Endodermal cell (in vitro differentiated cells): ENCODE data around the gene SPACDR. TPM values are rescaled to one million over a fixed set of nuclear protein-coding genes. Genes with fewer than 3 reads are reported as not detected.
"Not testable (repeated sequence)": the region's sequence is repeated elsewhere in the genome, so short reads cannot be mapped to it uniquely, and the experiment has no call there.

ENCODE experiments used
- DNase-seq: peaks from one replicate; pipeline ENCODE4 v3.0.0-alpha.2; 2017
- H3K27ac ChIP-seq: 2 replicates; pipeline ENCODE4 v1.5.1; 2013; ENCODE audit warnings: mild to moderate bottlenecking, low read depth, low read length, moderate library complexity
- H3K27me3 ChIP-seq: 2 replicates; pipeline ENCODE4 v1.6.1; 2013; ENCODE audit warnings: mild to moderate bottlenecking, low read length, moderate library complexity; ENCODE audit not compliant: insufficient read depth, control insufficient read depth, poor library complexity, severe bottlenecking
- H3K36me3 ChIP-seq: 2 replicates; pipeline ENCODE4 v1.7.0; 2013; ENCODE audit warnings: mild to moderate bottlenecking, low read length, moderate library complexity; ENCODE audit not compliant: control insufficient read depth, insufficient read depth
- H3K4me1 ChIP-seq: one replicate; pipeline ENCODE4 v1.7.0; 2013; ENCODE audit warnings: low read length; ENCODE audit not compliant: control insufficient read depth, insufficient read depth
- H3K4me3 ChIP-seq: 2 replicates; pipeline ENCODE4 v1.5.1; 2013; ENCODE audit warnings: mild to moderate bottlenecking, low read length, moderate library complexity
- H3K9ac ChIP-seq: 2 replicates; pipeline ENCODE4 v1.6.1; 2013; ENCODE audit warnings: mild to moderate bottlenecking, low read length, moderate library complexity; ENCODE audit not compliant: poor library complexity, severe bottlenecking; ENCODE audit errors: extremely low read depth
- H3K9me3 ChIP-seq: 2 replicates; pipeline ENCODE4 v1.6.1; 2013; ENCODE audit warnings: mild to moderate bottlenecking, low read length, moderate library complexity; ENCODE audit not compliant: control insufficient read depth
- H3K27ac Mint-ChIP-seq: 2 replicates; pipeline ENCODE4 v1.8.0; 2020; ENCODE audit warnings: mixed read lengths
- H3K27me3 Mint-ChIP-seq: 2 replicates; pipeline ENCODE4 v1.8.0; 2021; ENCODE audit warnings: mild to moderate bottlenecking, mixed read lengths; ENCODE audit not compliant: insufficient read depth
- H3K36me3 Mint-ChIP-seq: 2 replicates; pipeline ENCODE4 v1.8.0; 2020; ENCODE audit warnings: low read depth, mixed read lengths
- H3K4me1 Mint-ChIP-seq: 2 replicates; pipeline ENCODE4 v1.8.0; 2020; ENCODE audit warnings: mixed read lengths
- H3K4me3 Mint-ChIP-seq: 2 replicates; pipeline ENCODE4 v1.8.0; 2020; ENCODE audit warnings: mild to moderate bottlenecking, moderate library complexity, mixed read lengths
- H3K9me3 Mint-ChIP-seq: 2 replicates; pipeline ENCODE4 v1.8.0; 2020; ENCODE audit warnings: mild to moderate bottlenecking, mixed read lengths
- WGBS, 2 experiments: methylation state at CpG; one replicate each; pipeline versions ENCODE4 v1.1.5 to v1.1.7; 2013; ENCODE audit warnings: missing lambda C conversion rate in 2 of 2, mixed read lengths in 1 of 2; ENCODE audit not compliant: insufficient coverage in 1 of 2, insufficient read length in 1 of 2; 5-methylcytosine and 5-hydroxymethylcytosine counted together
- total RNA-seq, 2 donors: library from RNA; stranded (reverse); fragmentation: NEBNext Ultra II Directional in 1 of 2; extraction: Animal tissue kit (Norgen Biotek cat#: 25700) in 1 of 2; gene quantifications; 2 replicates in 1 of 2; 3 replicates in 1 of 2; pipeline ENCODE4 v1.2.1, GENCODE V29; 2021
- TF ChIP-seq, protein P1 (sequence below): fragments of 200-600 bp; sonication (generic); conservative IDR thresholded peaks from 2 replicates; pipeline ENCODE4 v1.5.0; 2021; ENCODE audit warnings: antibody characterized with exemption, mild to moderate bottlenecking

Gene SPACDR
- total RNA-seq, 2 donors from 2014 or later, result 1.3 to 1.5 TPM

DNA sequence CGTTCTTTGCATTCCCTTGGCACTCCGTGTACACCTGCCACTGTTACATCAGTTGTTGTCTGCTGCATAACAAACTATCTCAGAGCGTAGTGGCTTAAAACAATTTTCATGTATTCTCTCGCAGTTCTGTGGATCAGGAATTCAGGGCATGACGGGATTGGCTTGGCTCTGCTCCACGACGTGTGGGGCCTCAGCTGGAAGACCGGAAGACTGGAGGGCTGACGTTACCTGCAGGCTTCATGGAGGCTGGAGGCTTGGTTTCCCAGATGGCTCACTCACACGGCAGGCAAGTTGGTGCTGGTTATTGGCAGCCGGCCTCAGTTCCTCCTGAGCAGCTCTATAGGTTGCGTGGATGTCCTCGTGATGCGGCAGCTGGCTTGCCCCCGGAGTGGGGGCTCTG is 45.2 kb upstream of the SPACDR start:
- H3K9ac ChIP-seq, result no peak overlapping the region
- no peaks in the 10 kb centered on the region for H3K36me3 ChIP-seq
- Mint-ChIP-seq H3K27me3 (no peaks in the 10 kb centered on the region), H3K9me3 (no peaks in the 10 kb centered on the region), H3K27ac (no peak overlapping the region), H3K4me1 (peaks cover 4% of the 10 kb centered on the region), H3K4me3 (no peak overlapping the region), H3K36me3 (no peaks in the 10 kb centered on the region)
- no peak overlapping the region for H3K4me3 ChIP-seq
- no peaks in the 10 kb centered on the region for H3K9me3 ChIP-seq
- no peaks in the 10 kb centered on the region for H3K4me1 ChIP-seq
- 91 to 95% methylated on average over 15 of the region's 15 CpGs for WGBS, 2 experiments
- DNase-seq, result no peak
- TF ChIP-seq, protein P1, sequence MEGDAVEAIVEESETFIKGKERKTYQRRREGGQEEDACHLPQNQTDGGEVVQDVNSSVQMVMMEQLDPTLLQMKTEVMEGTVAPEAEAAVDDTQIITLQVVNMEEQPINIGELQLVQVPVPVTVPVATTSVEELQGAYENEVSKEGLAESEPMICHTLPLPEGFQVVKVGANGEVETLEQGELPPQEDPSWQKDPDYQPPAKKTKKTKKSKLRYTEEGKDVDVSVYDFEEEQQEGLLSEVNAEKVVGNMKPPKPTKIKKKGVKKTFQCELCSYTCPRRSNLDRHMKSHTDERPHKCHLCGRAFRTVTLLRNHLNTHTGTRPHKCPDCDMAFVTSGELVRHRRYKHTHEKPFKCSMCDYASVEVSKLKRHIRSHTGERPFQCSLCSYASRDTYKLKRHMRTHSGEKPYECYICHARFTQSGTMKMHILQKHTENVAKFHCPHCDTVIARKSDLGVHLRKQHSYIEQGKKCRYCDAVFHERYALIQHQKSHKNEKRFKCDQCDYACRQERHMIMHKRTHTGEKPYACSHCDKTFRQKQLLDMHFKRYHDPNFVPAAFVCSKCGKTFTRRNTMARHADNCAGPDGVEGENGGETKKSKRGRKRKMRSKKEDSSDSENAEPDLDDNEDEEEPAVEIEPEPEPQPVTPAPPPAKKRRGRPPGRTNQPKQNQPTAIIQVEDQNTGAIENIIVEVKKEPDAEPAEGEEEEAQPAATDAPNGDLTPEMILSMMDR, result no peak
- H3K27ac ChIP-seq, result no peak overlapping the region
- no peaks in the 10 kb centered on the region for H3K27me3 ChIP-seq

DNA sequence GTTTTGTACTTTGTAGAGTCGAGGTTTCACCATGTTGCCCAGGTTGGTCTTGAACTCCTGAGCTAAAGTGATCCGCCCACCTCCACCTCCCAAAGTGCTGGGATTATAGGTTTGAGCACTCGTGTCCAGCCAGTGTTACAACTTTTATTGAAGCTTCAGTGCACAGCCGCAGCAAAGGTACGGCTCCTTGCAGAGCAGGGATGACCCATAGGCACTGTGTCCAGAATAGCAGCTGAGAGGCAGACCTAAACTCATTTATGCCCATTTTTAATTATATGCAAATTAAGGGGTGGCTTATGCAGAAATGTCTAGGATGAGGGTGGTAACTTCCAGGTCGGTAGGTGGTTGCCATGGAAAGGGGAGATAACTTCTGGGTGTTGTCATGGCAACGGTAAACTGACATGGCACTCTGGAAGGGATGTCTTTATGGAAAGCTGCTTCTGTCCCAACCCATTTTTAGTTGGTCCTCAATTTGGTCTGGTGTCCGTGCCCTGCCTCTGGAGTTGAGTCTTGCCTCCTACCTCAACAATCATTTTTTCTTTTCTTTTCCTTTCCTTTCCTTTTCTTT is 42.4 kb upstream of the SPACDR start:
- Histone ChIP-seq H3K4me3 (no peak overlapping the region), H3K4me1 (no peaks in the 10 kb centered on the region), H3K36me3 (no peaks in the 10 kb centered on the region), H3K27me3 (no peaks in the 10 kb centered on the region), H3K27ac (no peak overlapping the region), H3K9me3 (no peaks in the 10 kb centered on the region), H3K9ac (no peak overlapping the region)
- H3K4me1 Mint-ChIP-seq, result peaks cover 4% of the 10 kb centered on the region
- no peak overlapping the region for H3K27ac Mint-ChIP-seq
- no peaks in the 10 kb centered on the region for H3K27me3 Mint-ChIP-seq
- WGBS, 2 experiments, result 71 to 73% methylated on average over 7 to 8 of the region's 8 CpGs
- TF ChIP-seq, protein P1, result no peak
- no peaks in the 10 kb centered on the region for H3K36me3 Mint-ChIP-seq
- H3K4me3 Mint-ChIP-seq, result no peak overlapping the region
- no peaks in the 10 kb centered on the region for H3K9me3 Mint-ChIP-seq
- DNase-seq, result peak; percentile 63

DNA sequence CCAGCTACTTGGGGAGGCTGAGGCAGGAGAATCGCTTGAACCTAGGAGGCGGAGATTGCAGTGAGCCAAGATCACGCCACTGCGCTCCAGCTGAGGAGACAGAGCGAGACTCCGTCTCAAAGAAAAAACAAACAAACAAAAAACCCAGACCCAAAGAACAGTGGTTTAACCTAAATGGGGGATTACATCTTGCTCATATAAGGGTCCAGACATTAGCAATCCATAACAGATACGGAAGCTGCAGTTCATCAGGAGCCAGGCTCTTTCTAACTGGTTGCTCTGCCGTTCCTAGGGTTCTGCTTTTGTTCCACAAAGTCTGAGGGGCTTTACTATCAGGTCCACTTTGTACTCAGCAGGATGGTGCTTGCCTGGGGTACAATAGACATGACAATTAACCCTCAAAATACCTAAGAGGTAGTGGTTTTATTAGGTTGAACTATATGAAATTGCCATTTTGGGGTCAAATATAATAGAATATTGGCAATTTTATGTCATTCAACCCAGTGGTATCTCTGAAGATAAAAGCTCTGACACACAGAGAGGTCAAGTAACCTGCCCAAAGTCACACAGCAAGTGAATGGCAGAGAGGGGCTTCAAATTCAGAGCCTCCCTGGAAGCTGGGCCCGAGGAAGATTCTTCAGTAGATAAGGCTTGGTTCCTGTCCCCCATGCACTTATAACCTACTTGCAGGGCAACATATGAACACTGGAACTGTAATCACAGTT is 41.0 kb upstream of the SPACDR start:
- no peaks in the 10 kb centered on the region for H3K27me3 Mint-ChIP-seq
- whole genome bisulfite sequencing, 2 experiments, result 90 to 95% methylated on average over 6 to 9 of the region's 9 CpGs
- Histone ChIP-seq H3K36me3 (no peaks in the 10 kb centered on the region), H3K27me3 (no peaks in the 10 kb centered on the region), H3K4me1 (no peaks in the 10 kb centered on the region), H3K9me3 (no peaks in the 10 kb centered on the region), H3K4me3 (no peak overlapping the region), H3K27ac (no peak overlapping the region), H3K9ac (no peak overlapping the region)
- H3K27ac Mint-ChIP-seq, result no peak overlapping the region
- DNase-seq, result no peak
- TF ChIP-seq, protein P1, result no peak
- H3K9me3 Mint-ChIP-seq, result no peaks in the 10 kb centered on the region
- no peak overlapping the region for H3K4me3 Mint-ChIP-seq
- no peaks in the 10 kb centered on the region for H3K4me1 Mint-ChIP-seq
- no peaks in the 10 kb centered on the region for H3K36me3 Mint-ChIP-seq

DNA sequence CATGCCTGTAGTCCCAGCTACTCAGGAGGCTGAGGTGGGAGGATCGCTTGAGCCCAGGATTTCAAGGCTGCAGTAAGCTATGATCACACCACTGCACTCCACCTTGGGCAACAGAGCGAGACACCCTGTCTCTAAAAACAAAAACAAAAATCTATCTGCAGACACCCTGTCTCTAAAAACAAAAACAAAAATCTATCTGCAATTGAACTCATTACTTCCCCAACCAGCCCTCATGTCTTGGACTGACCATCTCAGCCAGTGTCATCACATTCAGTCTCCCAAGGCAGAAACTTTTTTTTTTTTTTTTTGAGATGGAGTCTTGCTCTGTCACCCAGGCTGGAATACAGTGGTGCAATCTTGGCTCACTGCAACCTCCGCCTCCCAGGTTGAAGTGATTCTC is 40.0 kb upstream of the SPACDR start:
- not testable (repeated sequence) for H3K9me3 ChIP-seq, H3K27me3 ChIP-seq, H3K9ac ChIP-seq, DNase-seq, H3K9me3 Mint-ChIP-seq, H3K27me3 Mint-ChIP-seq, H3K4me3 Mint-ChIP-seq, H3K36me3 Mint-ChIP-seq, H3K36me3 ChIP-seq, H3K4me1 Mint-ChIP-seq, H3K4me1 ChIP-seq, H3K27ac ChIP-seq, H3K27ac Mint-ChIP-seq, H3K4me3 ChIP-seq
- WGBS, 2 experiments, result 94 to 96% methylated on average over 2 to 3 of the region's 3 CpGs

DNA sequence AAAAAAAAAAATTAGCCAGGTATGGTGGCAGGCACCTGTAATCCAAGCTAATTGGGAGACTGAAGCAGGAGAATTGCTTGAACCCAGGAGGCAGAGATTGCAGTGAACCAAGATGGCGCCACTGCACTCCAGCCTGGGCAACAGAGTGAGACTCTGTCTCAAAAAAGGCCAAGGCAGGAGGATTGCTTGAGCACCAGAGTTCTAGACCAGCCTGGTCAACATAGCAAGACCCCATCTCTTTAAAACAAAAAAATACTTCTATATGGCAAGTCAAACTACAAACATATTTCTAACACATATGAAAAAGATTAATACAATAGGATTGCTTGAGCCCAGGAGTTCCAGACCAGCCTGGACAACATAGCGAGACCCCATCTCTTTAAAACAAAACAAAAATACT is 36.7 kb upstream of the SPACDR start:
- not testable (repeated sequence) for H3K36me3 ChIP-seq, DNase-seq, H3K4me1 ChIP-seq, H3K9ac ChIP-seq, H3K4me1 Mint-ChIP-seq, H3K4me3 Mint-ChIP-seq, H3K27me3 Mint-ChIP-seq, H3K27ac Mint-ChIP-seq, H3K9me3 Mint-ChIP-seq, H3K4me3 ChIP-seq, H3K36me3 Mint-ChIP-seq, H3K27me3 ChIP-seq, H3K9me3 ChIP-seq, H3K27ac ChIP-seq
- WGBS, 2 experiments, result 86 to 93% methylated on average over 1 to 2 of the region's 2 CpGs
